Measurements from ENCODE around the gene MFNG. TPM values are rescaled to one million over a fixed set of nuclear protein-coding genes. Genes with fewer than 3 reads are reported as not detected.
"Not testable (repeated sequence)": the region's sequence is repeated elsewhere in the genome, so short reads cannot be mapped to it uniquely, and the experiment has no call there.

Gene MFNG
- total RNA-seq, 1 donor from 2014 or later: 13.9 TPM

- no peak for DNase-seq
- intact Hi-C loops (cut with micrococcal nuclease): no loop called here
- no peak for ATAC-seq
These were observed 4.8 kb downstream of the MFNG start for GRCh38 chr22:37481347-37481907.

GRCh38 chr22:37480387-37481346 is 5.5 kb downstream of the MFNG start:
- intact Hi-C loops (cut with micrococcal nuclease): no loop called here
- no peak for DNase-seq
- no peak for ATAC-seq

- DNase-seq: no peak
- intact Hi-C loops (cut with micrococcal nuclease): no loop called here
These were observed 7.0 kb downstream of the MFNG start for GRCh38 chr22:37479196-37479595.

GRCh38 chr22:37476389-37477329 is 9.5 kb downstream of the MFNG start:
- ATAC-seq (no peak), DNase-seq (no peak)
- intact Hi-C loops (cut with micrococcal nuclease): no loop called here

More at GRCh38 chr22:37479196-37479595, 7.0 kb downstream of the MFNG start:
- no peak for ATAC-seq

- ATAC-seq: no peak
- DNase-seq: peak; percentile 12
- intact Hi-C loops (cut with micrococcal nuclease): no loop called here
These were observed 11.6 kb downstream of the MFNG start for GRCh38 chr22:37474447-37475090.

GRCh38 chr22:37473437-37473946 is 12.7 kb downstream of the MFNG start:
- intact Hi-C loops (cut with micrococcal nuclease): no loop called here
- DNase-seq (peak; percentile 19), ATAC-seq (no peak)

GRCh38 chr22:37472418-37473006 is 13.7 kb downstream of the MFNG start:
- intact Hi-C loops (cut with micrococcal nuclease): no loop called here
- ATAC-seq (no peak), DNase-seq (no peak)

- DNase-seq: no peak
- no peak for ATAC-seq
- intact Hi-C loops (cut with micrococcal nuclease): no loop called here
These were observed 14.3 kb downstream of the MFNG start for GRCh38 chr22:37471727-37472417.

- intact Hi-C loops (cut with micrococcal nuclease): no loop called here
- ATAC-seq (no peak), DNase-seq (no peak)
These were observed 16.1 kb downstream of the MFNG start for GRCh38 chr22:37470087-37470445.

- DNase-seq (peak; percentile 15), ATAC-seq (no peak)
- intact Hi-C loops (cut with micrococcal nuclease): no loop called here
These were observed 16.6 kb downstream of the MFNG start for GRCh38 chr22:37469416-37470086.

GRCh38 chr22:37468201-37468695 is 17.9 kb downstream of the MFNG start:
- DNase-seq; ATAC-seq; intact Hi-C loops (cut with micrococcal nuclease): not testable (repeated sequence)

- DNase-seq: no peak
- ATAC-seq: no peak
- intact Hi-C loops (cut with micrococcal nuclease): no loop called here
These were observed 18.7 kb downstream of the MFNG start for GRCh38 chr22:37467391-37467955.

- intact Hi-C loops (cut with micrococcal nuclease): no loop called here
- no peak for DNase-seq
- ATAC-seq: peak; percentile 33
These were observed 22.0 kb downstream of the MFNG start for GRCh38 chr22:37464181-37464580.

- no peak for DNase-seq
- peak; percentile 52 for ATAC-seq
- intact Hi-C loops (cut with micrococcal nuclease): no loop called here
These were observed 23.2 kb downstream of the MFNG start for GRCh38 chr22:37462983-37463382.

- DNase-seq: no peak
- no peak for ATAC-seq
- intact Hi-C loops (cut with micrococcal nuclease): no loop called here
These were observed 23.7 kb downstream of the MFNG start for GRCh38 chr22:37462436-37462835.

- DNase-seq: no peak
- no peak for ATAC-seq
- intact Hi-C loops (cut with micrococcal nuclease): no loop called here
These were observed 24.2 kb downstream of the MFNG start for GRCh38 chr22:37461961-37462360.

GRCh38 chr22:37460684-37461083 is 25.5 kb downstream of the MFNG start:
- ATAC-seq (no peak), DNase-seq (no peak)
- intact Hi-C loops (cut with micrococcal nuclease): no loop called here
